Measurements from ENCODE around the gene AFF1. TPM values are rescaled to one million over a fixed set of nuclear protein-coding genes. Genes with fewer than 3 reads are reported as not detected.

The AFF1 gene
- total RNA-seq, 2 experiments from 2014 or later: 50.3 to 51.2 TPM

DNA sequence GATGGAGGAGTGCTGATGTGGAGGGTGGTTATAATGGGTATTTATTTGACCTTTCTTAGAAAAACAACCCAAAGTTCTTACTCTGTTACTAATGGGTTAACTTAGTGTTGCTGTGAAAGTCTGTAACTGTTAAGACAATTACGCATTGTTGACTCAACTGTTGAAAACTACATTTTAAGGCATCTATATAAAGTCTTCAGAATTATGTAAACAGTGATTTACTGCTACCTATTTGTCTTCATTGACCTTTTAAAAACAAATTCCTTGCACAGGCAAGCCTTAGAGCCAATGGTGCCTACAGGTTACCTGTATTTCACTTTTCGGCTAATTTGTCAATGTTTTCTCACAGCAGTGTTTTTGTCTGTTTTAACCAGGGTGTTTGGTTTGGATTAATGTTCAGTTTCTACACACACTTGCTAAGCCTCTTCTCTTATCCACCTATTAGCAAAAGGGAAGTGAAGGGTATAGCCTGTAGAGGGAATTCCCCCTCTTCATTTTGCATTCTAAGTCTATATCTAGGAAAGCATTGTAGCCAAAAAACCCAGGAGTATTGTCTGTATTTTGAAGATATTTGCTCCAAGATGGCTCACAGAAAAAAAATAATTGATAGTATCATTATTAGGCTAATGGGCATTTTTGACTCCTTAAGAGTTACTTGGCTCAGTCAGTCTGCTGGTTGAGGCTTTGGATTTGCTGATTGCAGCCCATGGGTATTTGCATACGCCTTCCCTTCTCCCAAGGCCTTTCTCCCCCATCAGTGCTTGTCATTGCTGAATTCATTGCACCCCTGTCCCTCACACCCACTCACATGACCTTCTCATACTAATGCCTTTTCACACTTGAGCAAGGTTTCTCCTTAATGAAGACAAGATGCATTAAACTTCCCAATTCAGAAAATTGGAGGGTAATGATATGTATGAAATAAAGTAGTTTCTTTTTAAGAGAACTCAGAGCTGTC, 30.5 kb downstream of the AFF1 start:
- Histone ChIP-seq H3K4me1 (ENCODE audit: insufficient read depth, low read length) (no peaks in the 10 kb centered on the region), H3K27me3 (ENCODE audit: control insufficient read depth in 1 of 2, insufficient read depth in 2 of 2, low read length in 2 of 2) (no peaks in the 10 kb centered on the region), H3K4me3 (ENCODE audit: low read length) (no peak overlapping the region), H3K9me3 (ENCODE audit: control insufficient read depth in 1 of 2, insufficient read depth in 1 of 2, low read length in 2 of 2) (no peaks in the 10 kb centered on the region), H3K27ac (ENCODE audit: low read depth in 1 of 2, low read length in 2 of 2) (no peak overlapping the region), H3K36me3 (ENCODE audit: insufficient read depth, low read length) (peaks cover 7% of the 10 kb centered on the region)
- intact Hi-C loops (cut with DNase I, micrococcal nuclease): no loop called here
- ChIA-PET POLR2A (interaction anchor here (1.8 kb wide), 1 partner anchor 41 kb away, joined by 3 read pairs; no protein-coding TSS in a partner anchor), CTCF (interaction anchor here (0.7 kb wide), 2 partner anchors 10 to 46 kb away, joined by 3 to 4 read pairs; no protein-coding TSS in a partner anchor)
- DNase-seq: no peak
- H3K27me3 Mint-ChIP-seq: no peaks in the 10 kb centered on the region
- no peak overlapping the region for H3K27ac Mint-ChIP-seq
- peaks cover 12% of the 10 kb centered on the region for H3K36me3 Mint-ChIP-seq (ENCODE audit: low read depth)
- H3K4me3 Mint-ChIP-seq: no peak overlapping the region
- peaks cover 29% of the 10 kb centered on the region for H3K4me1 Mint-ChIP-seq (ENCODE audit: low read depth)
- no peaks in the 10 kb centered on the region for H3K9me3 Mint-ChIP-seq
- no peak for ATAC-seq (ENCODE audit: poor library complexity)
- TF ChIP-seq CTCF (IDR thresholded peaks at IDR 0.05): no peak

DNA sequence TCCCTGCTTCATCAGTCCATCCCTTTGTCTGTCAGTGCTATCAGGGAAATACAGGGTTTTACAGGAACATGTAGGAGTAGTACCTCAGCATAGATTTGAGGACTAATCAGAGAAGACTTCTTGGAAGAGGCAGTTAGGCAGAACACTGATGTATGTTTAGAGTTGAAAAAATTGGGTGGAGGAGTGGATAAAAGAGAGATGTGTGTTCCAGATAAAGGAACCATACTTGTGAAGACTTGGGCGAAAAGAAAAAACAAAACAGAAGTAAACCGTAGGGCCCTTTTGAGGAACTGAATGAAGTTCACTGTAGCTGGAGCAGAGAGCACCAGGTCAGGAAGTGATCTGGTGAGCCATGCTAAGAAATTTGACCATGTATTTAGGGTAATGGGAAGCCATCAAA, 32.3 kb downstream of the AFF1 start:
- no peak for ATAC-seq (ENCODE audit: poor library complexity)
- Mint-ChIP-seq H3K9me3 (no peaks in the 10 kb centered on the region), H3K27ac (no peak overlapping the region), H3K27me3 (no peaks in the 10 kb centered on the region), H3K4me3 (no peak overlapping the region), H3K36me3 (ENCODE audit: low read depth) (no peaks in the 10 kb centered on the region), H3K4me1 (ENCODE audit: low read depth) (peaks cover 28% of the 10 kb centered on the region)
- no peak overlapping the region for H3K4me3 ChIP-seq (ENCODE audit: low read length)
- no peak for TF ChIP-seq CTCF (IDR thresholded peaks at IDR 0.05)
- CTCF ChIA-PET: interaction anchor here (1.4 kb wide), 1 partner anchor 32 kb away, joined by 3 read pairs; the partner anchor contains the start of gene AFF1
- no peak for DNase-seq
- no peaks in the 10 kb centered on the region for H3K9me3 ChIP-seq (ENCODE audit: control insufficient read depth in 1 of 2, insufficient read depth in 1 of 2, low read length in 2 of 2)
- H3K4me1 ChIP-seq (ENCODE audit: insufficient read depth, low read length): peaks cover 4% of the 10 kb centered on the region
- H3K27ac ChIP-seq (ENCODE audit: low read depth in 1 of 2, low read length in 2 of 2): no peak overlapping the region
- H3K36me3 ChIP-seq (ENCODE audit: insufficient read depth, low read length): no peaks in the 10 kb centered on the region
- POLR2A ChIA-PET: interaction anchor here (1.8 kb wide), 1 partner anchor 39 kb away, joined by 3 read pairs; no protein-coding TSS in a partner anchor
- H3K27me3 ChIP-seq (ENCODE audit: control insufficient read depth in 1 of 2, insufficient read depth in 2 of 2, low read length in 2 of 2): no peaks in the 10 kb centered on the region
- intact Hi-C loops (cut with DNase I, micrococcal nuclease): no loop called here

- Histone ChIP-seq H3K9me3 (ENCODE audit: control insufficient read depth in 1 of 2, insufficient read depth in 1 of 2, low read length in 2 of 2) (no peaks in the 10 kb centered on the region), H3K27me3 (ENCODE audit: control insufficient read depth in 1 of 2, insufficient read depth in 2 of 2, low read length in 2 of 2) (no peaks in the 10 kb centered on the region), H3K36me3 (ENCODE audit: insufficient read depth, low read length) (no peaks in the 10 kb centered on the region), H3K4me1 (ENCODE audit: insufficient read depth, low read length) (peaks cover 4% of the 10 kb centered on the region), H3K4me3 (ENCODE audit: low read length) (no peak overlapping the region), H3K27ac (ENCODE audit: low read depth in 1 of 2, low read length in 2 of 2) (no peak overlapping the region)
- ATAC-seq (ENCODE audit: poor library complexity): no peak
- Mint-ChIP-seq H3K4me1 (ENCODE audit: low read depth) (peaks cover 32% of the 10 kb centered on the region), H3K27me3 (no peaks in the 10 kb centered on the region), H3K4me3 (no peak overlapping the region), H3K27ac (no peak overlapping the region), H3K9me3 (no peaks in the 10 kb centered on the region), H3K36me3 (ENCODE audit: low read depth) (no peaks in the 10 kb centered on the region)
- TF ChIP-seq CTCF (IDR thresholded peaks at IDR 0.05): no peak
- ChIA-PET POLR2A (no interaction called here), CTCF (no interaction called here)
- DNase-seq: peak in 2 of 14 experiments; percentile 10 to 26
- intact Hi-C loops (cut with DNase I, micrococcal nuclease): no loop called here
Measured at GRCh38 chr4:86967798-86968197, 33.0 kb downstream of the AFF1 start.

All from CD4-positive, alpha-beta T cell (primary cell).